OCI-LY3 (cell line): ENCODE data around the gene RHOC.

Source experiments
- H2AFZ ChIP-seq: fragments of 200-600, 300-600 bp; shearing (Covaris generic); 2 replicates; pipeline ENCODE4 v1.6.0; 2014; ENCODE audit warnings: antibody characterized with exemption, low read depth, low read length
- H3K27ac ChIP-seq: fragments of 200-600, 300-600 bp; sonication (generic); 2 replicates; pipeline ENCODE4 v1.5.1; 2014; ENCODE audit warnings: mild to moderate bottlenecking, low read length, moderate library complexity, mixed read lengths
- H3K27me3 ChIP-seq: fragments of 200-600, 300-600 bp; sonication (generic); 2 replicates; pipeline ENCODE4 v1.6.1; 2014; ENCODE audit warnings: low read depth, low read length, mixed read lengths
- H3K36me3 ChIP-seq: fragments of 200-600, 300-600 bp; sonication (generic); replicated peaks from 2 replicates; pipeline ENCODE3; 2014; ENCODE audit warnings: low read depth, low read length, mixed read lengths
- H3K4me1 ChIP-seq: fragments of 300-600, 200-600 bp; sonication (generic); 2 replicates; pipeline ENCODE4 v1.6.1; 2014; ENCODE audit warnings: low read length, mixed read lengths
- H3K4me2 ChIP-seq: fragments of 200-600, 300-600 bp; sonication (generic); 2 replicates; pipeline ENCODE4 v1.6.1; 2014; ENCODE audit warnings: low read length, mixed read lengths
- H3K4me3 ChIP-seq: fragments of 300-600, 200-600 bp; sonication (generic); 2 replicates; pipeline ENCODE4 v1.5.1; 2014; ENCODE audit warnings: antibody characterized with exemption, mild to moderate bottlenecking, low read length, moderate library complexity
- H3K79me2 ChIP-seq: fragments of 300-600, 200-600 bp; shearing (Covaris generic); 2 replicates; pipeline ENCODE4 v1.6.1; 2014; ENCODE audit warnings: mild to moderate bottlenecking, low read length, mixed read lengths
- H3K9ac ChIP-seq: fragments of 300-600, 200-600 bp; shearing (Covaris generic); 2 replicates; pipeline ENCODE4 v1.6.0; 2014; ENCODE audit warnings: mild to moderate bottlenecking, low read length, moderate library complexity
- H3K9me3 ChIP-seq: fragments of 200-600, 300-600 bp; shearing (Covaris generic); 2 replicates; pipeline ENCODE4 v1.6.1; 2014; ENCODE audit warnings: low read length, mixed read lengths; ENCODE audit not compliant: insufficient read depth
- H4K20me1 ChIP-seq: fragments of 200-600, 300-600 bp; sonication (generic); 2 replicates; pipeline ENCODE4 v1.6.1; 2016; ENCODE audit warnings: low read length, mixed read lengths; ENCODE audit not compliant: insufficient read depth
- EZH2phosphoT487 ChIP-seq: fragments of 200-600 bp; shearing (Covaris generic); IDR thresholded peaks from 2 replicates; pipeline ENCODE4 v1.6.1; 2018; ENCODE audit warnings: antibody characterized with exemption, mixed run types, low read depth
- TF ChIP-seq, protein P1 (sequence below): fragments of 200-600, 300-600 bp; sonication (generic); IDR thresholded peaks from 2 replicates; pipeline ENCODE4 v1.5.1; 2014; ENCODE audit warnings: antibody characterized with exemption, low read length, low read depth

The RHOC gene

DNA sequence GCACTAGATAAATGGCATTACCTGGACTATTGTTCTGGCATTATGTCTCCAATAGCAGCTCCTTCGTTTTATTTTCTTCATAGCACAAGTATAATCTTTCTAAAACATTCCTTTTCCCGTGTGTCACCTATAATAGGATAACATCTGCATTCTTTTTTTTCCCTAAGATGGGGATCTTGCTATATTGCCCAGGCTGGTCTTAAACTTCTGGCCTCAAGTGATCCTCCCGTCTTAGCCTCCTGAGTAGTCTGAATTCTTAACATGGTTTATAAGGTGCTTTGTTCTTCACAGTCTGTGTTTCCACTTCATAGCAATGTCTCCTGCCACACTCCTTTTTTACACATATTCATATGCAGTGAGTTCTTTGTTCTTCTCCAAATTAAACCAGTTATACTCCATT is 41.1 kb downstream of the RHOC start:
- no peak overlapping the region for H3K27ac ChIP-seq
- no peak overlapping the region for H3K4me3 ChIP-seq
- no peak overlapping the region for H3K9ac ChIP-seq
- TF ChIP-seq EZH2phosphoT487, result no peak
- TF ChIP-seq, protein P1, sequence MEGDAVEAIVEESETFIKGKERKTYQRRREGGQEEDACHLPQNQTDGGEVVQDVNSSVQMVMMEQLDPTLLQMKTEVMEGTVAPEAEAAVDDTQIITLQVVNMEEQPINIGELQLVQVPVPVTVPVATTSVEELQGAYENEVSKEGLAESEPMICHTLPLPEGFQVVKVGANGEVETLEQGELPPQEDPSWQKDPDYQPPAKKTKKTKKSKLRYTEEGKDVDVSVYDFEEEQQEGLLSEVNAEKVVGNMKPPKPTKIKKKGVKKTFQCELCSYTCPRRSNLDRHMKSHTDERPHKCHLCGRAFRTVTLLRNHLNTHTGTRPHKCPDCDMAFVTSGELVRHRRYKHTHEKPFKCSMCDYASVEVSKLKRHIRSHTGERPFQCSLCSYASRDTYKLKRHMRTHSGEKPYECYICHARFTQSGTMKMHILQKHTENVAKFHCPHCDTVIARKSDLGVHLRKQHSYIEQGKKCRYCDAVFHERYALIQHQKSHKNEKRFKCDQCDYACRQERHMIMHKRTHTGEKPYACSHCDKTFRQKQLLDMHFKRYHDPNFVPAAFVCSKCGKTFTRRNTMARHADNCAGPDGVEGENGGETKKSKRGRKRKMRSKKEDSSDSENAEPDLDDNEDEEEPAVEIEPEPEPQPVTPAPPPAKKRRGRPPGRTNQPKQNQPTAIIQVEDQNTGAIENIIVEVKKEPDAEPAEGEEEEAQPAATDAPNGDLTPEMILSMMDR, result no peak
- peaks cover 3% of the 10 kb centered on the region; the same call in 1 of the 2 replicates for H4K20me1 ChIP-seq
- no peaks in the 10 kb centered on the region for H3K79me2 ChIP-seq
- no peaks in the 10 kb centered on the region for H3K27me3 ChIP-seq
- no peaks in the 10 kb centered on the region for H3K9me3 ChIP-seq
- peaks cover 41% of the 10 kb centered on the region for H3K36me3 ChIP-seq
- no peak overlapping the region for H2AFZ ChIP-seq
- no peak overlapping the region for H3K4me2 ChIP-seq
- H3K4me1 ChIP-seq, result peaks cover 21% of the 10 kb centered on the region

DNA sequence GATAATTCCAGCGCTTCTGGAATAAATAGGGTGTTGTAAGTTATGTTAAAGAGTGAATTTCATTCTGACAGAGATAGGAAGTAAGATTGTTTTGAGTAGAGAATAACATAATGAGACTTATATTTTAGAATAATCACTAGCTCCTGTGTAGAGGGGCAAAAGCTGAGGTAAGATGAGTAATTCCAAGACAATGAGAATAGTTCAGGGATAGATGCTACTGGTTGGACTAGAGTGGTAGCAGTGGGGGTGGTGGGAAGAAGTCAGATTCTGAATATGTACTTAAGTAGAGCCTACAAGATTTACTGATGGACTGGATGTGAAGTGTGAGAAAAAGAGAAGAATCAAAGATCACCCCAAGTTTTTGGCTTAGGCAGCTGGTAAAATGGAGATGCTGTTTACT is 55.7 kb downstream of the RHOC start:
- Histone ChIP-seq H2AFZ (no peak overlapping the region), H3K4me2 (no peak overlapping the region), H3K4me1 (peaks cover 25% of the 10 kb centered on the region), H4K20me1 (peaks cover 20% of the 10 kb centered on the region), H3K79me2 (peaks cover 35% of the 10 kb centered on the region), H3K27me3 (no peaks in the 10 kb centered on the region), H3K9ac (no peak overlapping the region), H3K27ac (no peak overlapping the region), H3K9me3 (no peaks in the 10 kb centered on the region), H3K4me3 (no peak overlapping the region), H3K36me3 (peaks cover 43% of the 10 kb centered on the region)
- TF ChIP-seq EZH2phosphoT487, result no peak
- TF ChIP-seq, protein P1, result no peak
